ENCODE data around the gene EFCAB8. TPM values are rescaled to one million over a fixed set of nuclear protein-coding genes. Genes with fewer than 3 reads are reported as not detected.

Gene EFCAB8
- total RNA-seq, 1 experiment from 2014 or later: 0.09 TPM

GRCh38 chr20:32820698-32821377, 37.9 kb upstream of the EFCAB8 start:
- Histone ChIP-seq H3K14ac (ENCODE audit: insufficient read depth, low read length) (no peak overlapping the region), H3K79me1 (ENCODE audit: insufficient read depth, low read depth, low read length, poor library complexity, severe bottlenecking) (no peaks in the 10 kb centered on the region), H3T11ph (ENCODE audit: low read length) (no peak overlapping the region), H3K27me3 (ENCODE audit: insufficient read depth, low read length) (no peaks in the 10 kb centered on the region), H3K18ac (ENCODE audit: insufficient read length, low read depth, low read length) (no peak overlapping the region), H3K4ac (ENCODE audit: low read depth, low read length) (no peak overlapping the region), H2BK20ac (ENCODE audit: low read depth, low read length, poor library complexity, severe bottlenecking) (no peak overlapping the region), H3K23me2 (ENCODE audit: insufficient read length, low read depth, low read length, poor library complexity, severe bottlenecking) (peaks cover 5% of the 10 kb centered on the region), H2BK12ac (ENCODE audit: insufficient read length, low read depth, low read length) (no peak overlapping the region), H3K56ac (ENCODE audit: insufficient read length, low read depth, low read length) (no peak overlapping the region), H2AK5ac (ENCODE audit: insufficient read length, low read length) (no peak overlapping the region), H3K4me1 (ENCODE audit: insufficient read depth, low read length) (peaks cover 2% of the 10 kb centered on the region; the same call in 1 of the 2 replicates), H3K23ac (ENCODE audit: insufficient read length, low read depth, low read length) (no peak overlapping the region), H3K79me2 (ENCODE audit: insufficient read depth, low read length) (peaks cover 41% of the 10 kb centered on the region), H4K91ac (ENCODE audit: insufficient read length, low read depth, low read length) (no peak overlapping the region), H4K5ac (ENCODE audit: insufficient read length, low read depth, low read length) (no peak overlapping the region), H4K20me1 (ENCODE audit: control insufficient read depth, insufficient read depth, insufficient read length) (no peaks in the 10 kb centered on the region), H3K9ac (ENCODE audit: extremely low read depth, insufficient read length, low read length) (peak overlapping the region; percentile 60), H2BK15ac (ENCODE audit: low read depth, low read length) (no peak overlapping the region), H3K9me3 (ENCODE audit: control insufficient read depth, low read depth, low read length) (no peaks in the 10 kb centered on the region), H3K27ac (ENCODE audit: insufficient read length, low read depth, low read length) (no peak overlapping the region), H3K4me2 (ENCODE audit: insufficient read depth, insufficient read length, low read length) (peak overlapping the region; percentile 56), H2BK120ac (ENCODE audit: low read depth, low read length, poor library complexity, severe bottlenecking) (no peak overlapping the region), H2BK5ac (ENCODE audit: insufficient read length, low read length) (no peak overlapping the region), H2AFZ (ENCODE audit: low read length) (no peak overlapping the region), H4K8ac (replicated peaks; ENCODE audit: insufficient read length, low read depth, low read length) (no peak overlapping the region)
- Mint-ChIP-seq H3K36me3 (ENCODE audit: insufficient read depth in 1 of 3, low read depth in 3 of 3) (peaks cover 3 to 6% (median 3%) of the 10 kb centered on the region in 3 experiments; a peak in 4 of 7 replicates), H3K27ac (peak overlapping the region; percentile 82 to 98 (median 90)), H3K4me1 (peaks cover 30 to 36% of the 10 kb centered on the region in 2 experiments), H3K4me3 (peak overlapping the region; percentile 96), H3K27me3 (ENCODE audit: low read depth) (peaks cover 3% of the 10 kb centered on the region; the same call in 1 of the 2 replicates), H3K9me3 (no peaks in the 10 kb centered on the region; a peak in 1 of 5 replicates)
- DNase-seq: no peak
- no peak for TF ChIP-seq CTCF (conservative IDR thresholded peaks at IDR 0.05)
- no CpG with 5 or more reads among the region's 25 CpGs for WGBS (ENCODE audit: extremely low coverage, insufficient read length, low lambda C conversion rate)

Measured in H9 (cell line).